ENCODE data around the gene DUSP18. TPM values are rescaled to one million over a fixed set of nuclear protein-coding genes. Genes with fewer than 3 reads are reported as not detected.
"Not testable (repeated sequence)": the region's sequence is repeated elsewhere in the genome, so short reads cannot be mapped to it uniquely, and the experiment has no call there.

DUSP18 gene
- total and polyA plus RNA-seq, 7 experiments from 2014 or later = 7.4 to 18.5 (median 12.2) TPM

DNA sequence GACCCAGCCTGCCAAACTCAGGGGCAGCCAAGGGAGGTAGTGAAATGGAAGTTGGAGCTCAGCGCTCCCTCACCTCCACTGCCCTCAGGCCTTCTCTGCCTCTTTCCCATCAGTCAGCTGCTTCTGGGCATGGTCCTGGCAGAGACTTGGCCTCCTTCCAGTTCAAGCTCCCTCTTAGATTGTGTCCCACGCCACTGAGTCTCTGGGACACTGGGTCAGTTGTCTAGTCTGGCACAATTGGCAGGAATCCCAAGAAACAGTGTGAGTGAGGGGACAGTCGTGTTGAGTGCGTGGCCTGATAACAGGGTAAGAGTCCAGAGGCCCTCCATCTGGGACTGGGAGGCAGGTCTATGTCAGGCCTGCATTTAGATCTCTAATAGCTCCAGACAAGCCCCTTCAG lies 39.2 kb downstream of the DUSP18 start:
- H3K4me1 Mint-ChIP-seq = no peaks in the 10 kb centered on the region
- intact Hi-C loops (cut with micrococcal nuclease) = no loop called here
- no peak overlapping the region for H3K4me3 Mint-ChIP-seq
- no peaks in the 10 kb centered on the region for H3K27me3 Mint-ChIP-seq
- no peak overlapping the region for H3K27ac Mint-ChIP-seq
- no peaks in the 10 kb centered on the region for H3K36me3 Mint-ChIP-seq
- Histone ChIP-seq H3K4me3 (ENCODE audit: low read length) (no peak overlapping the region), H3K36me3 (ENCODE audit: control insufficient read depth in 2 of 3, insufficient read depth in 3 of 3, low read length in 3 of 3) (no peaks in the 10 kb centered on the region), H3K27ac (ENCODE audit: low read depth, low read length) (no peak overlapping the region), H3K27me3 (ENCODE audit: control insufficient read depth in 2 of 2, insufficient read depth in 2 of 2, low read length in 2 of 2) (no peaks in the 10 kb centered on the region), H3K9me3 (ENCODE audit: control insufficient read depth in 2 of 3, low read length in 3 of 3) (no peaks in the 10 kb centered on the region), H3K4me1 (ENCODE audit: control insufficient read depth in 2 of 2, insufficient read depth in 2 of 2, low read length in 2 of 2) (no peaks in the 10 kb centered on the region)
- ChIA-PET POLR2A (no interaction called here), CTCF (no interaction called here)
- ATAC-seq (no peak), DNase-seq (no peak)
- no peaks in the 10 kb centered on the region for H3K9me3 Mint-ChIP-seq

DNA sequence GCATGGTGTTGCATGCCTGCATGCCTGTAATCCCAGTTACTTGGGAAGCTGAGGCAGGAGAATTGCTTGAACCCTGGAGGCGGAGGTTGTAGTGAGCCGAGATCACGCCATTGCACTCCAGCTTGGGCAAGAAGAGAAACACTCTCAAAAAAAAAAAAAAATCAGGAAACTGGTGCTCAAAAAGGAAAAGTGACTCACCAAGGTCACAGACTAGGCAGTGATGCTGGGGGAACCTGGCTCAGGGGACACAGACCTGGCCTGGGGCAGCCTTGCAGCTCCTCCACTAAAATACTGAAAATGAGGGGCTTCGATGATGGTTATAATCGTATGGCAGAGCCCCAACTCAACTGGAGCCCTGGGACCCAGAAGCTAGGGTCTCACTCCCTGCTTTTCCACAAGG lies 40.2 kb downstream of the DUSP18 start:
- POLR2A ChIA-PET = no interaction called here
- Histone ChIP-seq H3K27ac (ENCODE audit: low read depth, low read length) (no peak overlapping the region), H3K9me3 (ENCODE audit: control insufficient read depth in 2 of 3, low read length in 3 of 3) (no peaks in the 10 kb centered on the region), H3K36me3 (ENCODE audit: control insufficient read depth in 2 of 3, insufficient read depth in 3 of 3, low read length in 3 of 3) (no peaks in the 10 kb centered on the region), H3K27me3 (ENCODE audit: control insufficient read depth in 2 of 2, insufficient read depth in 2 of 2, low read length in 2 of 2) (no peaks in the 10 kb centered on the region), H3K4me3 (ENCODE audit: low read length) (no peak overlapping the region), H3K4me1 (ENCODE audit: control insufficient read depth in 2 of 2, insufficient read depth in 2 of 2, low read length in 2 of 2) (no peaks in the 10 kb centered on the region)
- intact Hi-C loops (cut with micrococcal nuclease) = no loop called here
- CTCF ChIA-PET = no interaction called here
- Mint-ChIP-seq H3K4me3 (no peak overlapping the region), H3K9me3 (no peaks in the 10 kb centered on the region), H3K4me1 (no peaks in the 10 kb centered on the region), H3K36me3 (no peaks in the 10 kb centered on the region), H3K27ac (no peak overlapping the region), H3K27me3 (no peaks in the 10 kb centered on the region)
- ATAC-seq (no peak), DNase-seq (no peak)

DNA sequence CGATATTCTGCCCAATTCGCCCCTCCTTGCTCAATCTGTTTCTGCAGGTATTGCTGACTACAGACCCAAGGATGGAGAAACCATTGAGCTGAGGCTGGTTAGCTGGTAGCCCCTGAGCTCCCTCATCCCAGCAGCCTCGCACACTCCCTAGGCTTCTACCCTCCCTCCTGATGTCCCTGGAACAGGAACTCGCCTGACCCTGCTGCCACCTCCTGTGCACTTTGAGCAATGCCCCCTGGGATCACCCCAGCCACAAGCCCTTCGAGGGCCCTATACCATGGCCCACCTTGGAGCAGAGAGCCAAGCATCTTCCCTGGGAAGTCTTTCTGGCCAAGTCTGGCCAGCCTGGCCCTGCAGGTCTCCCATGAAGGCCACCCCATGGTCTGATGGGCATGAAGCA lies 41.3 kb downstream of the DUSP18 start:
- no peaks in the 10 kb centered on the region for H3K27me3 ChIP-seq (ENCODE audit: control insufficient read depth in 2 of 2, insufficient read depth in 2 of 2, low read length in 2 of 2)
- no peak overlapping the region for H3K4me3 Mint-ChIP-seq
- no peaks in the 10 kb centered on the region for H3K27me3 Mint-ChIP-seq
- H3K9me3 ChIP-seq (ENCODE audit: control insufficient read depth in 2 of 3, low read length in 3 of 3) = no peaks in the 10 kb centered on the region
- no peaks in the 10 kb centered on the region for H3K4me1 ChIP-seq (ENCODE audit: control insufficient read depth in 2 of 2, insufficient read depth in 2 of 2, low read length in 2 of 2)
- no peaks in the 10 kb centered on the region for H3K36me3 Mint-ChIP-seq
- H3K36me3 ChIP-seq (ENCODE audit: control insufficient read depth in 2 of 3, insufficient read depth in 3 of 3, low read length in 3 of 3) = no peaks in the 10 kb centered on the region
- H3K9me3 Mint-ChIP-seq = no peaks in the 10 kb centered on the region
- H3K4me3 ChIP-seq (ENCODE audit: low read length) = no peak overlapping the region
- CTCF ChIA-PET = interaction anchor here (0.6 kb wide), 1 partner anchor 293 kb away, joined by 5 read pairs; no protein-coding TSS in a partner anchor
- POLR2A ChIA-PET = no interaction called here
- no peak overlapping the region for H3K27ac Mint-ChIP-seq
- no peaks in the 10 kb centered on the region for H3K4me1 Mint-ChIP-seq
- H3K27ac ChIP-seq (ENCODE audit: low read depth, low read length) = no peak overlapping the region
- intact Hi-C loops (cut with micrococcal nuclease) = no loop called here
- ATAC-seq (no peak), DNase-seq (no peak)

DNA sequence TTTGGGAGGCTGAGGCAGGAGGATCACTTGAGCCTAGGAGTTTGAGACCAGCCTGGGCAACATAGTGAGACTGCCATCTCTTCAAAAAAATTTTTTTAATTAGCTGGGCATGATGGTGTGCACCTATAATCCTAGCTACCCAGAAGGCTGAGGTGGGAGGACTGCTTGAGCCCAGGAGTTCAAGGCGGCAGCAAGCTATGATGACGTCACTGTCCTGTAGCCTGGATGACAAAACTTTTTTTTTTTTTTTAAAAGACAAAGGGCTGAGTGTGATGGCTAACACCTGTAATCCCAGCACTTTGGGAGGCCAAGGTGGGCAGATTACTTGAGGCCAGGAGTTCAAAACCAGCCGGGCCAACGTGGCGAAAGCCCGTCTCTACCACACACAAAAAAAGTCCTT lies 47.8 kb downstream of the DUSP18 start:
- H3K4me3 Mint-ChIP-seq; H3K27me3 ChIP-seq (ENCODE audit: control insufficient read depth in 2 of 2, insufficient read depth in 2 of 2, low read length in 2 of 2); H3K4me1 Mint-ChIP-seq; ATAC-seq; H3K27ac ChIP-seq (ENCODE audit: low read depth, low read length); H3K36me3 Mint-ChIP-seq; POLR2A ChIA-PET; H3K9me3 ChIP-seq (ENCODE audit: control insufficient read depth in 2 of 3, low read length in 3 of 3); H3K4me1 ChIP-seq (ENCODE audit: control insufficient read depth in 2 of 2, insufficient read depth in 2 of 2, low read length in 2 of 2); H3K9me3 Mint-ChIP-seq; H3K36me3 ChIP-seq (ENCODE audit: control insufficient read depth in 2 of 3, insufficient read depth in 3 of 3, low read length in 3 of 3); intact Hi-C loops (cut with micrococcal nuclease); DNase-seq; H3K27ac Mint-ChIP-seq; H3K4me3 ChIP-seq (ENCODE audit: low read length); H3K27me3 Mint-ChIP-seq: not testable (repeated sequence)
- CTCF ChIA-PET = interaction anchor here (0.6 to 1.0 kb wide), 3 partner anchors 13 to 222 kb away, joined by 3 to 6 read pairs (median 3); no protein-coding TSS in a partner anchor

DNA sequence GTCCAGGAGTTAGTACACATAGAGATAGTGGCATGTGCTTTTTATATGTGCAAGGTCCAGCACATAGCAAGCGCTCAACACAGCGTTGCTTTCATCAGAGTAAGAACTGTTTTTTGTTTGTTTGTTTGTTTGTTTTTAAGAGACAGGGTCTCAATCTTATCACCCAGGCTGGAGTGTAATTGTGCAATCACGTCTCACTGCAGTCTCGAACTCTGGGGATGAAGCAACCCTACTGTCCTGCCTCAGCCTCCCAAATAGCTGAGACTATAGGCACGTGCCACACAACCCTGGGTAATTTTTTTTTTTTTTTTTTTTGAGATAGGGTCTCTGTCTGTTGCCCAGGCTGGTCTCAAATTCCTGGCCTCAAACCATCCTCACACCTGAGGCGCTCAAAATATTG lies 49.9 kb downstream of the DUSP18 start:
- intact Hi-C loops (cut with micrococcal nuclease) = no loop called here
- Histone ChIP-seq H3K27ac (ENCODE audit: low read depth, low read length) (no peak overlapping the region), H3K4me1 (ENCODE audit: control insufficient read depth in 2 of 2, insufficient read depth in 2 of 2, low read length in 2 of 2) (no peaks in the 10 kb centered on the region), H3K9me3 (ENCODE audit: control insufficient read depth in 2 of 3, low read length in 3 of 3) (no peaks in the 10 kb centered on the region), H3K27me3 (ENCODE audit: control insufficient read depth in 2 of 2, insufficient read depth in 2 of 2, low read length in 2 of 2) (no peaks in the 10 kb centered on the region), H3K36me3 (ENCODE audit: control insufficient read depth in 2 of 3, insufficient read depth in 3 of 3, low read length in 3 of 3) (no peaks in the 10 kb centered on the region), H3K4me3 (ENCODE audit: low read length) (no peak overlapping the region)
- no peaks in the 10 kb centered on the region for H3K27me3 Mint-ChIP-seq
- peaks cover 0 to 2% (median 0%) of the 10 kb centered on the region in 7 donors for H3K4me1 Mint-ChIP-seq
- no peak for DNase-seq
- no peak for ATAC-seq
- peaks cover 0 to 3% (median 0%) of the 10 kb centered on the region in 5 donors for H3K36me3 Mint-ChIP-seq
- no peak overlapping the region for H3K27ac Mint-ChIP-seq
- POLR2A ChIA-PET = no interaction called here
- CTCF ChIA-PET = no interaction called here
- H3K4me3 Mint-ChIP-seq = no peak overlapping the region
- H3K9me3 Mint-ChIP-seq = no peaks in the 10 kb centered on the region

DNA sequence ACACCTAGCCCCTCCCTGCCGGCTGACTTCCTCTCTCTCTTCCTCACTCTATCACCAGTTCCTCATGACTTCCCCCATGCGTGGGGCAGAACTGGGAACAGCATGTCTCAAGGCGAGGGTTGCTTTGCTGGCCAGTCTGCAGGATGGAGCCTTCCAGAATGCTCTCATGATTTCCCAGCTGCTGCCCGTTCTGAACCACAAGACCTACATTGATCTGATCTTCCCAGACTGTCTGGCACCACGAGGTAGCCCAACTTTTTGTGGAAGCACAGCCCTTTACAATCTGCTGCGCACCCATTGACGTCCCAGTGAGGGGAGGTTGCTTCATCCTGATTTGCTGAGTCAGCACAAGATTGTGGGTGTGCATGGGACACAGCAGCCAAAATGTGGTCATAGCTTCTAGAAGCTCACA lies 52.1 kb downstream of the DUSP18 start:
- ChIA-PET POLR2A (no interaction called here), CTCF (no interaction called here)
- H3K4me3 Mint-ChIP-seq = no peak overlapping the region
- intact Hi-C loops (cut with micrococcal nuclease) = no loop called here
- ATAC-seq (peak; percentile 68), DNase-seq (no peak)
- no peaks in the 10 kb centered on the region for H3K9me3 ChIP-seq (ENCODE audit: control insufficient read depth in 2 of 3, low read length in 3 of 3)
- H3K27ac ChIP-seq (ENCODE audit: low read depth, low read length) = no peak overlapping the region
- H3K9me3 Mint-ChIP-seq = no peaks in the 10 kb centered on the region
- peaks cover 0 to 3% (median 0%) of the 10 kb centered on the region in 5 donors for H3K36me3 Mint-ChIP-seq
- H3K27me3 ChIP-seq (ENCODE audit: control insufficient read depth in 2 of 2, insufficient read depth in 2 of 2, low read length in 2 of 2) = no peaks in the 10 kb centered on the region
- H3K36me3 ChIP-seq (ENCODE audit: control insufficient read depth in 2 of 3, insufficient read depth in 3 of 3, low read length in 3 of 3) = no peaks in the 10 kb centered on the region
- no peak overlapping the region for H3K27ac Mint-ChIP-seq
- no peaks in the 10 kb centered on the region for H3K27me3 Mint-ChIP-seq
- H3K4me1 Mint-ChIP-seq = peaks cover 0 to 5% (median 0%) of the 10 kb centered on the region in 7 donors
- H3K4me3 ChIP-seq (ENCODE audit: low read length) = no peak overlapping the region
- H3K4me1 ChIP-seq (ENCODE audit: control insufficient read depth in 2 of 2, insufficient read depth in 2 of 2, low read length in 2 of 2) = no peaks in the 10 kb centered on the region

DNA sequence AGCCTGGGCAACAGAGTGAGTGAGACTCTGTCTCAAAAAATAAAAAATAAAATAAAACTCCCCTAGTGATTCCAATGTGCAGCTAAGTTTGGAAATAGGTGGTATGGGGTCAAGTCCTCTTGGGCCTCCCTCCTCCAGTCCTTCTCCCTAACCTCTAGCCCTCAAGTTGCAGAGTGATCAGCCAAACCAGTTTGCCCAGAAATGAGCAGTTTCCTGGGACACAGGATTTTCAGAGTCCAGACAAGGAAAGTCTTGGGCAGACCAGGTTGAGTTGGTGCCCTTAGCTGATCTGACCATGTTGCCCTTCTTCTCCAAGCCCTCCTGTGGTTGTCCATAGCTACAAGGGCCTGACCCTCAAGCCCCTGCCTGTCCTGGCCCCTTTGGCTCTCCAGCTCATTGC lies 52.8 kb downstream of the DUSP18 start:
- POLR2A ChIA-PET = no interaction called here
- CTCF ChIA-PET = no interaction called here

More for the DNA sequence above, 52.8 kb downstream of the DUSP18 start:
- no peak overlapping the region for H3K27ac ChIP-seq (ENCODE audit: low read depth, low read length)
- no peaks in the 10 kb centered on the region for H3K4me1 ChIP-seq (ENCODE audit: control insufficient read depth in 2 of 2, insufficient read depth in 2 of 2, low read length in 2 of 2)
- intact Hi-C loops (cut with micrococcal nuclease) = no loop called here
- no peaks in the 10 kb centered on the region for H3K9me3 ChIP-seq (ENCODE audit: control insufficient read depth in 2 of 3, low read length in 3 of 3)
- Mint-ChIP-seq H3K27ac (no peak overlapping the region), H3K9me3 (no peaks in the 10 kb centered on the region), H3K4me1 (peaks cover 0 to 12% (median 0%) of the 10 kb centered on the region in 7 donors), H3K4me3 (no peak overlapping the region), H3K27me3 (no peaks in the 10 kb centered on the region), H3K36me3 (peaks cover 0 to 3% (median 0%) of the 10 kb centered on the region in 5 donors)
- DNase-seq (no peak), ATAC-seq (no peak)
- H3K36me3 ChIP-seq (ENCODE audit: control insufficient read depth in 2 of 3, insufficient read depth in 3 of 3, low read length in 3 of 3) = no peaks in the 10 kb centered on the region
- H3K4me3 ChIP-seq (ENCODE audit: low read length) = no peak overlapping the region
- H3K27me3 ChIP-seq (ENCODE audit: control insufficient read depth in 2 of 2, insufficient read depth in 2 of 2, low read length in 2 of 2) = no peaks in the 10 kb centered on the region

Measured in naive thymus-derived CD4-positive, alpha-beta T cell (primary cell).